NCI-H460 (cell line): ENCODE measurements around the gene LEUTX. TPM values are rescaled to one million over a fixed set of nuclear protein-coding genes. Genes with fewer than 3 reads are reported as not detected.

Source experiments
- small RNA-seq, 2 experiments: library from RNA; depleted of rRNA; stranded (forward); fragments of <200 nt; gene quantifications; one replicate each; pipeline ENCODE3, GENCODE V24; 2014
- total RNA-seq: library from RNA; depleted of rRNA; stranded (reverse); fragments of >200 nt; shearing (Covaris generic); gene quantifications from 2 replicates; pipeline ENCODE4 v1.2.3, GENCODE V29; 2014; rRNA removed

The LEUTX gene
- total RNA-seq, 1 experiment from 2014 or later = not detected

Small RNA genes lying within 50 kb of the gene (small RNA-seq; reads per million reads assigned to genes)
- gene MIR6719 = 0 reads per million in 2 experiments

Other genes with a start within 250 kb of the LEUTX start
- 3.3 and 4.9 TPM in 2 replicates for gene EID2B, start 246.0 kb upstream of the LEUTX start, total RNA-seq
- 10.7 and 12.6 TPM in 2 replicates for gene EID2, start 238.7 kb upstream of the LEUTX start, total RNA-seq
- gene LGALS13, start 176.3 kb upstream of the LEUTX start, total RNA-seq = not detected in 2 replicates
- gene LGALS16, start 122.9 kb upstream of the LEUTX start, total RNA-seq = not detected in 2 replicates
- not detected in 2 replicates for gene LGALS14, start 74.4 kb upstream of the LEUTX start, total RNA-seq
- not detected in 2 replicates for gene CLC, start 40.8 kb upstream of the LEUTX start, total RNA-seq
- 0.98 and 1.2 TPM in 2 replicates for gene DYRK1B, start 55.3 kb downstream of the LEUTX start, total RNA-seq
- gene FBL, start 67.5 kb downstream of the LEUTX start, total RNA-seq = 138 and 154 TPM in 2 replicates
- gene FCGBP, start 155.8 kb downstream of the LEUTX start, total RNA-seq = 0.02 and 0.06 TPM in 2 replicates
- gene PSMC4, start 192.3 kb downstream of the LEUTX start, total RNA-seq = 122 and 125 TPM in 2 replicates
- gene ZNF546, start 218.2 kb downstream of the LEUTX start, total RNA-seq = 2.7 and 3.2 TPM in 2 replicates